CMK (cell line): ENCODE results near the gene CLP1.
"Not testable (repeated sequence)": the region's sequence is repeated elsewhere in the genome, so short reads cannot be mapped to it uniquely, and the experiment has no call there.

Source experiments
- DNase-seq: peaks from one replicate; pipeline ENCODE4 v3.0.0-alpha.2; 2010; ENCODE audit warnings: low read depth

CLP1 gene

DNA sequence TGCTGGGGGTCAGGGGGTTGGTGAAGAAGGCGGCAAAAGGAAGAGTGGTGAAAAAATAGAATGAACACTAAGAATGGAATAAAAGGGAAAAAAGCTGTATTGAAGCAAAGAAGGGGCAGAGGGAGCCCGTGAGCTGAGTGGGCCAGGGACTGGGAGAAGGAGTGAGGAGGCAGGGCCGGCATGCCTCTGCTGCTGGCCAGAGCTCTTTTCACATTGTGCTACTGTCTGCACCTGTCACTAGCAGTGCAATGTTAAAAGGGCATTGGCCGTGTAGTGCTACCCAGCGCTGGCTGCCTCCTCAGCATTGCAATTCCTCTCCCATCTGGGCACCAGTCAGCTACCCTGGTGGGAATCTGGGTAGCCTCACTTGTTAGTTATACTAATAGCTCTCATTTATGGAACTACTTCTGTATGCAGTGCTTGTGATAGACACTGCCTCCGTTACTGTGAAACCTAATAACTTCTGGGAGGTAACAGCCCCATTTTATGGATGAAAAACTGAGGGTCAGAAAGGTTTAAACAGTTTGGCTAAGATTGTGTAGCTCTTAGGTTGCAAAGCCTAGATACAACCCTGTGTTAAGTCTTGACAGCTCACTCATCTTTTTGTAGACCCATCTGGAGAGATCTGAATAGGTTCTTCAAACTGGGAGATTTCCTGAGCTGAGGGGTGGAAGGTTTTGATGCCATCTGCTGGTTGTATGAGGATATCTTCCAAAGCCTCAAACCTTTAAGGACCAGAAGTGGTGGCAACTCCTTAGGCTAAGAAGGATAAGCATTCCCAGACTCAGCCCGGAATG lies 16.4 kb upstream of the CLP1 start:
- DNase-seq = no peak

DNA sequence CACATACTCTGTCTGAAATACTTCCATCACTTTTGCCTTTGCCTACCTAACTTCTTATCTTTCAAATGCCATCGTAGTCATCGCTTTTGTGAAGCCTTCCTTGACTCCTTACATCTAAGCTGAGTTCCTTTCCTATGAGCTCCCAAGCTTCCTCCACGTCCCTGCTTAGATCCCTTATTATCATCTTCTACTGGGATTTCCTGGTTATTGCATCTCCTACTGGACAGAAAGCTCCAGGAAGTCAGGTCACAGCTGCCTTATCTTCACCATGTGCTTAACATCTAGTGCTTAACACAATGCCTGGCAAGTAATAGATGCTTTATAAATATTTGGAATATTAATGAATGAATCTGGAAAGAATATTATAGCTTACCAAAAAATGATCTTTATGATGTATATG lies 13.8 kb upstream of the CLP1 start:
- no peak for DNase-seq

DNA sequence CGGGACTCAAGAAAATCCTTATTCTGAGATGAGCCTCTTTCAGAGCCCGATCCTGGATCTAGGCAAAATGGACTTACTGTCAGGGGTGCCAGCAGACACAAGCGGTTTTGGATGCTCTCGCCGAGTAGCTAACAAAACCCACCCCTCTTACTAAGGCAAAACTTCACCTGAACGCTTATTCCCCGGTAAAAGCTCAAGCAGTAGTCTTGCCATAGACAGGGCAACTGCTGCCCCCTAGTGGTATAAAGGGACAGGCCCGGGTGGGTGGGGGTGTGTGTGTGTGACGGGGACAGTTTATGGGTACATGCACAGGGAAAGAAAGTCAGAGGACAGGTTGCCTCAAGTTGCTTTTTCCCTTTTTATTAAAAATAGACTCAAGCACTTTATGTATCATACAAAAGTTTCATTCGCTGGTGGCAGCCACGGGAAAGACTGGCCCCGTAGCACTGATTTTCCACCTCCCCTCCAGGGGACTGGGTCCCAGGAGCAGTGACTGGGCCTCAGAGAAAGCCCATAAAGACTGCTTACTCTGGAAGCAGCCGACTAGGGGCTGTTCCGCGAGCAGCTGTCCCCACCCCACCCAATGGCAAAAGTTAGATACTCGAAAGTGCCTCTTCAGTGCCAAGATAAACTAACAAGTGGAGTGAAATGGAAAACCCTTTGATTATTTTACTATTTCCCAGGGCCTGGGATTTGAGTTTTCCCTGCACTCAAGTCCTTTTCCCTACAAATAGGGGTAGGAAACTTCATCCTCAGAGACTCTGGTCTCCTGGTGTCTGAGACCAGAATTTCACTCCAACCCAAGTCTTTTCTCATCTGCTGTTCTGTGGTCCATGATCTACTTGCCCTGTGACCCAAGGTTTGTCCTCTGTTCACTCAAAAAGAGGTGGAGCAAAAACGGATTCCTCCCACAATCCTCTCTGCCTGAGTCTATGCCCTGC lies 12.5 kb upstream of the CLP1 start:
- DNase-seq = peak; percentile 67

DNA sequence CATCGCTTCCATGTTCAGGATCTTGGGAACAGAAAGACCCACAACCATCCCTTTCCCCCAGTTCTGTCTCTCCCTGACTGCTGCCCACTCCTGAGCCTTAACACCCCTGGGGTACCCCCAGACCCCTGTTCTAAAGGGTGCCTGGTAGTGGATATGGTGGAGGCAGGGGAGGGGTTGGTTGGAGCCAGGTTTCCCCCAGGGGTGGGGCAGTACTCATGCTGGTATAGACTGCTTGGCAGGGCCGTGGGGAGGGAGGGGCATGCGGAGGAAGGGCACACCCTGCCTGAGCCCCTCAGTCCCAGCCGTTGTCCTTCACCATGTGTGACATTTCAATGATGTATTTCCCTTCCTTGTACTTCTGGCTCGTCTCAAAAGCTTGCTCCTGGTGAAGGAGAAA lies 11.9 kb upstream of the CLP1 start:
- DNase-seq = no peak

DNA sequence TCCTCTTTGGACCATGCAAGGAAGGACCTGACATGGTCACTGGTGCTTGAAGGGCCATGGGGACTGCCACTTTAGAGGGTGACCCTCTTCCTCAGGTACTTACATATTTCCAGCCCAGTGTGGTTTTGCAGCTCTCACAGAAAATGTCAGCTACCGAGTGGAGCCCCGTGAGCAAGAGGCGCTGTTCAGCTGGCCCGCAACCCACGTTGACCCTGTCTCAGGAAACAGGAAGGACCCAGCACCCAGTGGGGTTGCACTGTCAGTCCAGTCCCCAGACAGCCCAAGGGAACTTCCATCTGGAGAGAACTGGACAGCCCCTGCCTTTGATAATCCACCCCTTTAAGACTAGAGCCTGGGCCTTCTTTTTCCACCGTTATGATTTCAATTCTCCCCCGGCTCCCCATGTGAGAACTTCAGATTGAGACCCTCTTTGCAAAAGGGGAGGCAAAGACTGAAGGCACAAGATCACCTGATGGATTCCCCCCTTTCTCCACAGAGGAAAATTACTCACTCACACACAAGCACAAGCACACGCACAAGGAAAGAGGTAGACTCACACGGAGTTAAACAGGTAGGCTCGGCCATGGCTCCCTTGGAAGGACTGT lies 11.3 kb upstream of the CLP1 start:
- no peak for DNase-seq

DNA sequence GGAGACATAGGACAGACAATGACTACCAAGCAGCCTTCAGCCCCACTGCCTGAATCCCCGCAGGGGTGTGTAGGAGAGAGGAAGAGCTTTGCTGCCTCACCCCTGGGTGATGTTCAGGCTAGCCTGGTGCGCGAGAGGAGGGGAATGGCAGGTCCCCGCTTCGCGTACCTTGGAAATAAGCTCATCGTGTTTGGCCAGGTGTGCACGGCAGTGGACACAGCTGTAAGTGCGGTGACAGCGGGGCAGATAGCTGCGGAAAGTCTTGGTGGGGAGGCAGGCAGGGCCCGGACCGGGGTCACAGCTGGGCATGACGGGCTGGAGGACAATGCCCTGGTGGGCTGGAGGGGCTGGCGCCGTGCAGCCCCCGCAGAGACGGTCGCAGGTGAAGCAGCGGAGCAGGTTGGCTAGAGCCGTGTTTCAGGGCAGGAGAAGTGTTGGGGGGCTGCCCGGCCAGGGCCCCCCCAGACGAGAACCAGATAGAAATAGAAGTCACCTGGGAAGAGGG lies 10.7 kb upstream of the CLP1 start:
- DNase-seq = no peak

DNA sequence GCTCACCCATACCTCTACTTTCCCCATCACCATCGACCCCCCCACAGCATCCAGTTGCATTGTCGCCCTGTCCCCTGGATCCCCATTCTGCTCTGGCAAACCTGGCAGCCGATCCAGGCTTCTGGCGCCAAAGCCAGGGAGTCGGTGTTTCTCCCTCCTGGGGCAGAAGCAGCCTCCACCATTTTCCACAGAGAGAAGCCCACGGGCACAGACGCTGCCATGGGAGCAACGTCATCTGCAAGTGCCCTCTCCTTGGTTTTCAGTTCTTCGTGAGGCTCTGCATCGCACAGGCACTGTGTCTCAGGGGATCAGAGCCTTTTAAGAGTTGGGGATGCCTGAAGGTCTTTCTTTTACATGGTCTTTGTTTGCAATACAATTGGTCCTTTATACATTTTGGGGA lies 10.2 kb upstream of the CLP1 start:
- DNase-seq = no peak

DNA sequence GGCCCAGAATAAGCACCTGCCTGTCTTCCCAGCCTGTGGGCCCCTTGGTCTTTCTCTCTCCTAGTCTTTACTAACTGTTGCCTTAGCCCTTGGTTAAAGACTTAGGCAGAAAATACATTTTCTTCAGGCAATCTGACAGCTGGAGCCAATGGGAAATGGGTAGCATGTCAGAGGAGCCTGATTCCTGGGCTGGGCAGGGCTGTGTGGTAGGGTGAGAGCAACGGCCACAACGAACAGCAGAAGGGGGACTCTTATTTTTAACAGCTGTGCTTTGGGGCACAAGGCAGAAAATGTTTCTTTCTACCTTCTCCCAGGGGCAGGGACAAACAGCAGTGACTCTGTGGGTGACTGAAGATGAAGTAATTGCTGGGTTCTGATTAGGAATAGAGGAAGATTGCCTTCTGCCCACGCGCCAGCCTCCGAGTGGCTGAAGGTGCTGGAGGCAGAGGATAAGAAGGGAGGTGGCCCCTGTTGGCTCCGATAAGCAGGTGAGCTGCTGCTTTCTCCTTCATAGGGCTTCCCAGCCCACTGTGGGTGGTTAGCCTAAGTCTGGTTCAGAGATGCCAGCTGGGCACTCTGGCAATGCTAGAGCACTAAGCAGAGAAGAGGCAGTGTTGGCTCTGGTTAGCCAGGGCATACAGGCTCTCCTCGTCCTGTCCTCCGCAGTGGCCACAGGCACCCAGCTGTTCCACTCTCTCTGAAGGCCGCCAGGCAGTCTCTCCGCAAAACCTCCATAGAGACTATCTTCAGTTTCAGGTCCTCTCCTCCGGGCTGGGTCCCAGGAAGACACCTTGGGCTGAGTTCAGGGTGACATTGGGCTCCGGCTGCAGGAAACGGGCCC lies 9.4 kb upstream of the CLP1 start:
- DNase-seq = no peak

DNA sequence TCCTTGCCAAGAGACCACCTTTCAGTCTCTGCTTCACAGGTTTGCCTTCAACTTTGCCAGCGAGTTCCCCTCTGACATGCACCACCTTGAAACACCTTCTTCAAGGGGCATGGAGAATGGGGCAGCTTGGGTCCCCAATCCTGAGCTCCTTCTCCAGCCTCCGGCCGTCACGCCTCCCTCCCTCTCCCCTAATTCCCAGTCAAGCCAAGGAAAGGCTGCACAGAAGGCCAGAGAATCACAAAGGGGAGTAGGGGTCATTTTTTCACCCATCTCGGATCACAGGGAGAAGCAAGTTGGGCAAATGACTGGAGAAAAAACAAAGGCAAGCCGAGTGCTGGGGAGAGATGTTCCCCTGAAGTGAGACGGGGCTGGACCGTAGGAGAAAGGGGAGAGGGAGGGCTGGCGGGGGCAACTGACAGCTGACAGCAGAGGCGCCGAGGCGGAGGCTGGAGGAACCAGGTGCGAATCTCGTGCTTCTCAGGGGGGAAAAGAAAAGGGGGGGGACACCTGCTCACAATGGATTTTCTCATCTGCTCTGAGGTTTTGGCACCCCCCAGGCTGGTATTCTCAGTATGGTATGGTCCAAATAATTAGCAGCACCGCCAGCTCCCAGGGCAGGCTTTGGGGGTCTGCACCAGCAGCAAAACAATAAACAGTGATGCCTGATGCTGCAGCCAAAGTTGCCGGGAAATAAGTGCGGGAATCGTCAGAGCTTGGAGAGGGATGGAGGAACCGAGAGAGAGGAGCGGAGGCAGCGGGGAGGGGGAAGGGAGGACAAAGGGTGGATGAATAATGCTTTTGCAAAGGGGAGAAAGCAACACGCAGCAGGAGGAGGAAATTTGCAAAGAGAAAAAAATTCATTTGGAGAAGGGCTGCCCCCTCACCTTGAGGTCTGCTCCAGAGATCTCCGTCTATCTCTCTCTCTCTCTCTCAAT lies 8.5 kb upstream of the CLP1 start:
- DNase-seq = no peak

DNA sequence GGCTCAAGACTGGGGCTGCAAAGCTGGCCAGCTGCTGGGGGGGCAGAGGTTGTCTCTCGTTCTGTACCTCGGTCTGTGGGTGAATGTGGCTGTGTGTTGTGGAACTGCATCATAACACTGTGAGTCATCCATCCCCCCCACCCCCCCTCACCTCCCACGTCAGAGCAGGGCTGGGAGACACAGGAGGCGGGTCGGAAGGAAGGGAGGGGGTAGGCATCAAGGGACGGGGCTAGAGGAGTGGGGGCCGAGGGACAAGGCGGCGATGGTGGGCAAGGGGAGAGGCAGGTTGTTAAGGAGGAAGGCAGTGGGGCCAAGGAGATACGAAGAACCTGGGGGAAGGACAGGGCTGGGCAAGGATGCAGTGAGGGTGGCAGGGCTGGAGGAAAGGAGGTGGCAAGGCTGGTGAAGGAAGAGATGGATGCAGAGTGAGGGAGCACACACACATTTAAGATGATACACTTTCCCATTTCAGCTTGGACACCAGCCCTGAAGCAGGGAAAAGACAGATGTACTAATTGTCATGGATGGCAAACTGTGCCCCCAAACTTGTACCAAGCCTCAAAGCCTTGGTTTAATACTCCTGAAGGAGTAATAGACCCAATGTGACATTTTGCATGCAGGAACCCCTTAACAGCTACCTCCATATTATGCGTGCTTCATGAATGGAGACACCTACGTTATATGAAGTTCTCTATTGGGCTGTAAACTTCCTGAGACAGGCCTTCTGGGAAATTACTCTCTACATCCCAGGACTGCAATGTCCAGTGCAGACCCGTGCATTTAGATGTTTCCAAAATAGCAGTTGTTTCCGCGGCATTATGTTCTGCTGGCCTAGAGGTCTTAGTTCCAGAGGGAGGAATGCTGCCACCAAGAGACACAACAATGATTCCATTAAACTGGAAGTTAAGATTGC lies 7.5 kb upstream of the CLP1 start, which contains the start of gene YPEL4:
Gene YPEL4 (minus strand): TSS at position 87 of the 913 bp plus-strand sequence. CDS start 2,805 bp downstream, outside the sequence.
- DNase-seq = no peak

DNA sequence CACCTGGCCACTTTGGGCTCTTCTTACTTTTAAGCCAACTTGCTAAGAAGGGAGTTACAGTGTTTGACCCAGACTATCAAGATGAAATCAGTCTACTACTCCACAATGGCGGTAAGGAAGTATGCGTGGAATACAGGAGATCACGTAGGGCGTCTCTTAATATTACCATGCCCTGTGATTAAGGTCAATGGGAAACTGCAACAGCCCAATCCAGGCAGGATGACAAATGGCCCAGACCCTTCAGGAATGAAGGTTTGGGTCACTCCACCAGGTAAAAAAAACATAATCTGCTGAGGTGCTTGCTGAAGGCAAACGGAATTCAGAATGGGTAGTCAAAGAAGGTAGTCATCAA lies 6.8 kb upstream of the CLP1 start:
- DNase-seq = no peak

DNA sequence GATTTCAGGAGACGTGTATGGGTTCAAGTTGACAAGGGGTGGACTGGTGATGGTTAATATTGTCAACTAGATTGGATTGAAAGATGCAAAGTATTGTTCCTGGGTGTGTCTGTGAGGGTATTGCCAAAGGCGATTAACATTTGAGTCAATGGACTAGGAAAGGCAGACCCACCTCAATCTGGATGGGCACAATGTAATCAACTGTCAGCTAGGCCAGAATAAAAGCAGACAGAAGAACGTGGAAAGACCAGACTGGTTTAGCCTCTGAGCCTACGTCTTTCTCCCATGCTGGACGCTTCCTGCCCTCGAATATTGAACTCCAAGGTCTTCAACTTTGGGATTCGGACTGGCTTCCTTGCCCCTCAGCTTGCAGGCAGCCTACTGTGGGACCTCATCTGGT lies 6.2 kb upstream of the CLP1 start:
- no peak for DNase-seq

DNA sequence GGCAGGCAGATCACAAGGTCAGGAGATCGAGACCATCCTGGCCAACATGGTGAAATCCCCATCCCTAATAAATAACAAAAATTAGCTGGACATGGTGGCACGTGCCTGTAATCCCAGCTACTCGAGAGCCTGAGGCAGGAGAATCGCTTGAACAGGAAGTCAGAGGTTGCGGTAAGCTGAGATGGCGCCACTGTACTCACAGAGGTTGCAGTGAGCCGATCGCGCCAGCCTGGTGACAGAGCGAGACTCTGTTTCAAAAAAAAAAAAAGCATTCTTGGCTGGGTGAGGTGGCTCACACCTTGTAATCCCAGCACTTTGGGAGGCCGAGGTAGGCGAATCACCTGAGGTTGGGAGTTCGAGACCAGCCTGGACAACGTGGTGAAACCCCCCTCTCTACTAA lies 5.3 kb upstream of the CLP1 start:
- not testable (repeated sequence) for DNase-seq

DNA sequence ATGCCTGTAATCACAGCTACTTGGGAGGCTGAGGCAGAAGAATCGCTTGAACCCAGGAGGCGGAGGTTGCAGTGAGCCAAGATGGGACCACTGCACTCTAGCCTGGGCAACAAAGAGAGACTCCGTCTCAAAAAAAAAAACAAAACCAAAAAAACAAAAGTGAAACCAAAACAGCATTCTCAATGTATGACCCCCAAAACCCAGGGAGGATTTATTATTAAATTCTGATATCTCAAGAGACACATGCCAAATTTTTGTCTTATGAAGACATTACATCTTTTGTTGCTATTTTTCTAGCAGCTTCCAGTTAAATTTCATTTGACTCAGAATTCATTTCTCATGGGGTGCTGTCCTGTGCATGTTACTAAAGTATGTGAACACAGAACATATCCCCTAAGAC lies 4.9 kb upstream of the CLP1 start:
- DNase-seq = no peak

DNA sequence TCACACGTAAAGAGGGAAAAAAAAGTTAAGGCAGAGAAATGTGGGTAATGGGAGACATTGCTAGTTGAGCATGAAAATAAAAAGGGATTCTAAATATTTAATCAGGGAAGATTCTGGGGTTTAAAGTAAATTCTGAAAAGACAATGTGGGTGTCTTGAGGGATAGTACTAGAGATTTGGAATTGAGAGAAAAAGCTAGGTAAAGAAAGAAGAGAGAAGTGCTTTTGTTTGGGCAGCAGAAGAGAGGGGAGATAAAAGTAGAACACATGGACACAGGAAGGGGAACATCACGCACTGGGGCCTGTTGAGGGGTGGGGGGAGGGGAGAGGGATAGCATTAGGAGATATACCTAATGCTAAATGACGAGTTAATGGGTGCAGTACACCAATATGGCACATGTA lies 4.4 kb upstream of the CLP1 start:
- no peak for DNase-seq

DNA sequence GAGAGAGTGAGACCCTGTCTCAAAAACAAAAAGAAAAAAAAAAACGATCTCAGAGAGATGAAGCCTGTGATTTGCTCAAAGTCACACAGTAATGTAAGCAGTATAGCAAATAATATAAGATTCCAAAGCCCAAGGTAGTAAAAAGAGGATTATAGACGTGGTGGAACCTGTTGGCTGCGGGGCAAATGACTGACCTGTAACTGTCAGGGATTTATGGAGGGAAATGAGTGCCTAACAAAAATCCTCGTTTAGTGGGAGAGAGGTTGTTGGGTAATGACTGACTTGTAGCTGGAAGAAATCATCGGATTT lies 723 bp upstream of the CLP1 start:
- no peak for DNase-seq

DNA sequence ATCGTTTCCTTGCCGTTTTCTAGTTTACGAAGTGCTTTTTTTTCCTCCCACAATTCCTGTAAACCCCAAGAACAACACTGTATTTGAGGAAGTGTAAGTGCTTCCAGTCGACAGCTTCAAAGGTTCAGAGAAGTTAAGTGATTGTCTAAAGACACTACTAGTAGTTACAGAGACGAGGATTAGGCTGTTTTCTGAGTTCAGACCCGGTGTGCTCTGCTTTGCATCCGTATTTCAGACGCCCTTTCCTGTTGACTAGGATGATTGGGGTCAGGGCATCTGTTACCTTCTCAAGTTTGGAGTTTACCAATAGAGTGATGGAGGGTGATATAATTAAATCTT lies 430 bp downstream of the CLP1 start:
- no peak for DNase-seq

DNA sequence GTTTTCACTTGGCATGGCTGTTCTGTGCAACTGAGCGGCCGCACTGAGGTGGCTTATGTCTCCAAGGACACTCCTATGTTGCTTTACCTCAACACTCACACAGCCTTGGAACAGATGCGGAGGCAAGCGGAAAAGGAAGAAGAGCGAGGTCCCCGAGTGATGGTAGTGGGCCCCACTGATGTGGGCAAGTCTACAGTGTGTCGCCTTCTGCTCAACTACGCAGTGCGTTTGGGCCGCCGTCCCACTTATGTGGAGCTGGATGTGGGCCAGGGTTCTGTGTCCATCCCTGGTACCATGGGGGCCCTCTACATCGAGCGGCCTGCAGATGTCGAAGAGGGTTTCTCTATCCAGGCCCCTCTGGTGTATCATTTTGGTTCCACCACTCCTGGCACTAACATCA lies 2.1 kb downstream of the CLP1 start:
- no peak for DNase-seq

DNA sequence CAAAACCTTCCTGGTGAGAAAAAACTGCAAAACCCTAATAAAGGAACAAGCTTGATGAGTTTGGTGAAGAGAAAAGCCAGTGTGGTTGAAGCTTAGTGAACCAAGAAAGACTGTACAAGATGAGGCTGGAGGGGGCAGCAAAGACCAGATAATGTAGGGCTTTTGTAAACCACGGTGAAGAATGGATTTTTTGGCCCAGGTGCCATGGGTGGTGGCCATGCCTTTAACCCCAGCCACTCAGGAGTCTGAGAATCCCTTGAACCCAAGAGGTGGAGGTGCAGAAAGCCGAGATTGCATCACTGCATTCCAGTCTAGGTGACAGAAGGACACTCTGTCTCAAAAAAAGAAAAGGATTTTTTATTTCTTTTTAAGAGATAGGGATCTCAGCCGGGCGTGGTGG lies 5.3 kb downstream of the CLP1 start:
- no peak for DNase-seq

DNA sequence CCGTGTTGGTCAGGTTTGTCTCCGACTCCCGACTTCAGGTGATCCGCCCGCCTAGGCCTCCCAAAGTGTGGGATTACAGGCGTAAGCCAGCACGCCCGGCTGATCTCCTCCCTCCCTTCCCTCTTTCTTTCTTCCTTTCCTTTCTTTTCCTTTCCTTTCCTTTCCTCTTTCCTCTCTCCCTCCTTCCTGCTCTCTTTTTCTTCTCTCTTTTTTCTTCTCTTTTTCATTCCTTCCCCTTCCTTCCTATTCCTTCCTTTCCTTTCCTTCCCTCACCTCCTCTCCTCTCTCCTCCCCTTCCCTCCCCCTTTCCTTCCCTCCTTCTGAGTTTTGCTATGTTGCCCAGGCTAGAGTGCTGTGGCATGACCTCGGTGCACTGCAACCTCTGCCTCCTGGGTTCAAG lies 6.4 kb downstream of the CLP1 start:
- no peak for DNase-seq
